Gastrocnemius medialis (tissue), 4 donors: ENCODE results near the gene JMY.

ENCODE experiments used
- POLR2A ChIP-seq, 2 donors: fragments of 450-650 bp; IDR thresholded peaks; one replicate each; pipeline ENCODE4 v1.6.1; 2017; ENCODE audit warnings: antibody characterized with exemption in 2 of 2, mild to moderate bottlenecking in 2 of 2, moderate library complexity in 2 of 2
- TF ChIP-seq, protein P1 (sequence below), 5 experiments: fragments of 450-650 bp in 3 of 5; fragments of 200-600 bp in 2 of 5; sonication (generic) in 2 of 5; IDR thresholded peaks in 4 of 5; conservative IDR thresholded peaks in 1 of 5; 1 replicate in 4 of 5; 2 replicates in 1 of 5; pipeline ENCODE4 v1.5.1; 2016 to 2019; ENCODE audit warnings: antibody characterized with exemption in 5 of 5, mild to moderate bottlenecking in 3 of 5, moderate library complexity in 3 of 5

DNA sequence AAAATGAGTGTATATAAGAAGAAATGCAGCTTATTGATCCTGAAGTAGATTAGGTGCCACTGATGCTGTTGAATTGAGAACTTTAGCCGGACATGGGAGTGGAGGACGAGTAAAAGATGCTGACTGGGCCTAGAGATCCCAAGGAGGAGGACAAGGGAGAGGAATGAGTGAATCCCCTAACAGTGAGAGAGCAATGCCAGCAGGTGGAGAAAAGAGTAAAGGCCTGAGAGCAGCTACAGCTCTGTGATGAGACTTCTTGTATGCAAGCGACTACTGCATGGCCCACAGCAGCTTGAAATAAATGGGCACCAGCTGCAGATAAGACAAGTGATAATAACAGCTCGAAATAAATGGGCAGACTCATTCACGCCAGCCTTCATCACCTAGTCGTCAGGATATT is 44.5 kb upstream of the JMY start:
- TF ChIP-seq, protein P1, sequence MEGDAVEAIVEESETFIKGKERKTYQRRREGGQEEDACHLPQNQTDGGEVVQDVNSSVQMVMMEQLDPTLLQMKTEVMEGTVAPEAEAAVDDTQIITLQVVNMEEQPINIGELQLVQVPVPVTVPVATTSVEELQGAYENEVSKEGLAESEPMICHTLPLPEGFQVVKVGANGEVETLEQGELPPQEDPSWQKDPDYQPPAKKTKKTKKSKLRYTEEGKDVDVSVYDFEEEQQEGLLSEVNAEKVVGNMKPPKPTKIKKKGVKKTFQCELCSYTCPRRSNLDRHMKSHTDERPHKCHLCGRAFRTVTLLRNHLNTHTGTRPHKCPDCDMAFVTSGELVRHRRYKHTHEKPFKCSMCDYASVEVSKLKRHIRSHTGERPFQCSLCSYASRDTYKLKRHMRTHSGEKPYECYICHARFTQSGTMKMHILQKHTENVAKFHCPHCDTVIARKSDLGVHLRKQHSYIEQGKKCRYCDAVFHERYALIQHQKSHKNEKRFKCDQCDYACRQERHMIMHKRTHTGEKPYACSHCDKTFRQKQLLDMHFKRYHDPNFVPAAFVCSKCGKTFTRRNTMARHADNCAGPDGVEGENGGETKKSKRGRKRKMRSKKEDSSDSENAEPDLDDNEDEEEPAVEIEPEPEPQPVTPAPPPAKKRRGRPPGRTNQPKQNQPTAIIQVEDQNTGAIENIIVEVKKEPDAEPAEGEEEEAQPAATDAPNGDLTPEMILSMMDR (IDR thresholded peaks at IDR 0.05 in 4 of 5, conservative IDR thresholded peaks at IDR 0.05 in 1 of 5) = no peak
- no peak for TF ChIP-seq POLR2A (IDR thresholded peaks at IDR 0.05)
